Ovary (tissue), 9 donors: ENCODE results near the gene GPD2. TPM values are rescaled to one million over a fixed set of nuclear protein-coding genes. Genes with fewer than 3 reads are reported as not detected.

Experiments used
- DNase-seq, 5 donors: peaks; one replicate each; pipeline ENCODE4 v3.0.0-alpha.2; 2019 to 2020
- H3K27ac ChIP-seq, 2 donors: fragments of 200-600 bp; one replicate each; pipeline versions ENCODE4 v1.5.1 to v1.8.0; 2019 to 2022
- H3K27me3 ChIP-seq: fragments of 200-600 bp; one replicate; pipeline ENCODE4 v1.8.0; 2022
- H3K36me3 ChIP-seq: fragments of 200-600 bp; sonication (generic); one replicate; pipeline ENCODE4 v1.5.1; 2019
- H3K4me1 ChIP-seq: one replicate; pipeline ENCODE4 v1.8.1; 2013; ENCODE audit warnings: mild to moderate bottlenecking, moderate library complexity; ENCODE audit not compliant: insufficient read depth
- H3K4me3 ChIP-seq: fragments of 200-600 bp; sonication (generic); one replicate; pipeline ENCODE4 v1.5.1; 2017
- H3K9me3 ChIP-seq, 2 donors: fragments of 200-600 bp in 1 of 2; sonication (generic) in 1 of 2; one replicate each; pipeline versions ENCODE4 v1.5.1 to v1.8.1; 2013 to 2019; ENCODE audit warnings: mild to moderate bottlenecking in 1 of 2, moderate library complexity in 1 of 2
- CTCF ChIP-seq, 3 donors: fragments of 450-650 bp in 2 of 3; fragments of 200-600 bp in 1 of 3; IDR thresholded peaks; one replicate each; pipeline versions ENCODE4 v1.5.1 to v1.8.0; 2016 to 2022; ENCODE audit warnings: antibody characterized with exemption in 3 of 3, mild to moderate bottlenecking in 1 of 3
- EP300 ChIP-seq: sonication (generic); formaldehyde crosslinking; IDR thresholded peaks from one replicate; pipeline ENCODE4 v1.6.1; 2017; ENCODE audit warnings: antibody characterized with exemption
- POLR2A ChIP-seq: fragments of 450-650 bp; IDR thresholded peaks from one replicate; pipeline ENCODE4 v1.6.1; 2017; ENCODE audit warnings: antibody characterized with exemption, mild to moderate bottlenecking, moderate library complexity
- WGBS, 3 donors: extraction: QIAGEN DNeasy Blood & Tissue Kit in 1 of 3; methylation state at CpG; one replicate each; pipeline versions ENCODE4 v1.1.5 to v1.1.7; 2013 to 2017; 5-methylcytosine and 5-hydroxymethylcytosine counted together
- intact Hi-C, 4 donors: fragments of 100-400 bp; cut with DNase I; formaldehyde crosslinking; loops; one replicate each; pipeline versions ENCODE4 v1.11.0 to v1.15.1; 2022 to 2023
- polyA plus RNA-seq, 2 donors: library from polyadenylated mRNA; stranded (reverse); fragments of 200-250 nt in 1 of 2; fragments of 350-450 nt in 1 of 2; fragmentation: Illumina TruSeq in 1 of 2; extraction: RNeasy Lipid Tissue Mini Kit (QIAGEN cat#74804) in 1 of 2; gene quantifications; one replicate each; pipeline ENCODE4 v1.2.3, GENCODE V29; 2013 to 2014
- total RNA-seq, 7 donors: library from RNA; depleted of rRNA in 2 of 7; stranded (reverse); fragments of >200 nt in 2 of 7; fragmentation: NEBNext Ultra II Directional in 3 of 7; extraction: Animal tissue kit (Norgen Biotek cat#: 25700) in 3 of 7; gene quantifications; one replicate each; pipeline versions ENCODE4 v1.1.0 to v1.2.4, GENCODE V29; 2016 to 2023
- donor health status: DM: no; HTN: no; CAD: no; lungs with moderate emphysema.
- donor health status: DM: no; HTN: no; CAD: no.
- donor health status: Bipolar disorder and iron deficiency.
- donor health status: DM: yes; HTN: yes; CAD: no.
- donor health status: DM: no; HTN: no; CAD: no.
- donor health status: DM: yes; HTN: yes; CAD: no.

The GPD2 gene
- total and polyA plus RNA-seq, 9 donors, result 6.7 to 61.7 (median 24.5) TPM

- Histone ChIP-seq H3K27ac (no peak overlapping the region), H3K27me3 (no peaks in the 10 kb centered on the region), H3K4me3 (no peak overlapping the region), H3K9me3 (no peaks in the 10 kb centered on the region), H3K4me1 (peaks cover 1% of the 10 kb centered on the region), H3K36me3 (no peaks in the 10 kb centered on the region)
- 94 to 97% (median 96%) methylated on average over 3 of the region's 3 CpGs for WGBS, 3 donors
- DNase-seq, result no peak
- no peak for TF ChIP-seq CTCF (IDR thresholded peaks at IDR 0.05)
- no peak for TF ChIP-seq POLR2A
- TF ChIP-seq EP300, result no peak
- intact Hi-C loops, result no loop called here
Measured at GRCh38 chr2:156456616-156457015, 20.4 kb downstream of the GPD2 start.

- WGBS, 3 donors, result 86 to 94% (median 90%) methylated on average over 8 of the region's 8 CpGs
- Histone ChIP-seq H3K27me3 (no peaks in the 10 kb centered on the region), H3K9me3 (no peaks in the 10 kb centered on the region), H3K27ac (no peak overlapping the region), H3K4me3 (no peak overlapping the region), H3K4me1 (peaks cover 1% of the 10 kb centered on the region), H3K36me3 (no peaks in the 10 kb centered on the region)
- no peak for DNase-seq
- TF ChIP-seq EP300, result no peak
- no peak for TF ChIP-seq CTCF (IDR thresholded peaks at IDR 0.05)
- no peak for TF ChIP-seq POLR2A
- intact Hi-C loops, result no loop called here
Measured at GRCh38 chr2:156457523-156458517, 21.6 kb downstream of the GPD2 start.

GRCh38 chr2:156459720-156460119, 23.5 kb downstream of the GPD2 start:
- Histone ChIP-seq H3K27ac (no peak overlapping the region), H3K36me3 (no peaks in the 10 kb centered on the region), H3K9me3 (no peaks in the 10 kb centered on the region), H3K4me1 (peaks cover 1% of the 10 kb centered on the region), H3K27me3 (no peaks in the 10 kb centered on the region), H3K4me3 (no peak overlapping the region)
- TF ChIP-seq CTCF (IDR thresholded peaks at IDR 0.05) (no peak), EP300 (no peak), POLR2A (no peak)
- intact Hi-C loops, result no loop called here
- no peak for DNase-seq
- 78% methylated on average over 4 of the region's 4 CpGs for WGBS, 3 donors

- Histone ChIP-seq H3K27ac (no peak overlapping the region), H3K36me3 (no peaks in the 10 kb centered on the region), H3K27me3 (no peaks in the 10 kb centered on the region), H3K4me3 (no peak overlapping the region), H3K4me1 (peaks cover 12% of the 10 kb centered on the region), H3K9me3 (no peaks in the 10 kb centered on the region)
- 70 to 88% (median 85%) methylated on average over 1 of the region's 1 CpG for WGBS, 3 donors
- no peak for DNase-seq
- intact Hi-C loops, result no loop called here
- TF ChIP-seq POLR2A (no peak), EP300 (no peak), CTCF (IDR thresholded peaks at IDR 0.05) (no peak)
Measured at GRCh38 chr2:156464106-156464505, 27.9 kb downstream of the GPD2 start.
